ENCODE measurements around the gene DUSP12. TPM values are rescaled to one million over a fixed set of nuclear protein-coding genes. Genes with fewer than 3 reads are reported as not detected.

Gene DUSP12
- total RNA-seq, 1 donor from 2014 or later, result 26.2 TPM

DNA sequence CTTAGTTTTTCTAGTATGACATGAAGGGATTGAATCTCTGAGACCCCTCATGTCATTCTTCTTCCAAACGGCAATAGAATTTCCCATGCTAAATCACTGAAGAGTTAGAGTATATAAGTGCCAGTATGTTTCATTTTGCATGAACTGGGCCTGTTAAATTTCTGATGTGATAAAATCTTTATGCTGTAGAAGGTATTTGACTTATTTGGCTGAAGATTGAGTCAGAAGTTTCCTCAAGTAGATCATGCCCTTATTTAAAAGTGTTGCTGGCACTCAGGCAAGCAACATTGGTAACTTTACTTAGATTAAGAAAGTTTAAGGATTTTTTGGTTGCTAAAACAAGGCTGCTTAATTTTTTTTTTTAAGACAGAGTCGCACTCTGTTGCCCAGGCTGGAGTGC is 29.8 kb downstream of the DUSP12 start:
- TF ChIP-seq, protein P1, sequence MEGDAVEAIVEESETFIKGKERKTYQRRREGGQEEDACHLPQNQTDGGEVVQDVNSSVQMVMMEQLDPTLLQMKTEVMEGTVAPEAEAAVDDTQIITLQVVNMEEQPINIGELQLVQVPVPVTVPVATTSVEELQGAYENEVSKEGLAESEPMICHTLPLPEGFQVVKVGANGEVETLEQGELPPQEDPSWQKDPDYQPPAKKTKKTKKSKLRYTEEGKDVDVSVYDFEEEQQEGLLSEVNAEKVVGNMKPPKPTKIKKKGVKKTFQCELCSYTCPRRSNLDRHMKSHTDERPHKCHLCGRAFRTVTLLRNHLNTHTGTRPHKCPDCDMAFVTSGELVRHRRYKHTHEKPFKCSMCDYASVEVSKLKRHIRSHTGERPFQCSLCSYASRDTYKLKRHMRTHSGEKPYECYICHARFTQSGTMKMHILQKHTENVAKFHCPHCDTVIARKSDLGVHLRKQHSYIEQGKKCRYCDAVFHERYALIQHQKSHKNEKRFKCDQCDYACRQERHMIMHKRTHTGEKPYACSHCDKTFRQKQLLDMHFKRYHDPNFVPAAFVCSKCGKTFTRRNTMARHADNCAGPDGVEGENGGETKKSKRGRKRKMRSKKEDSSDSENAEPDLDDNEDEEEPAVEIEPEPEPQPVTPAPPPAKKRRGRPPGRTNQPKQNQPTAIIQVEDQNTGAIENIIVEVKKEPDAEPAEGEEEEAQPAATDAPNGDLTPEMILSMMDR (conservative IDR thresholded peaks at IDR 0.05; ENCODE audit: low read depth, low read length), result no peak
- no peak overlapping the region for H3K4me3 ChIP-seq (ENCODE audit: low read depth, low read length)
- DNase-seq (ENCODE audit: low read depth), result no peak

DNA sequence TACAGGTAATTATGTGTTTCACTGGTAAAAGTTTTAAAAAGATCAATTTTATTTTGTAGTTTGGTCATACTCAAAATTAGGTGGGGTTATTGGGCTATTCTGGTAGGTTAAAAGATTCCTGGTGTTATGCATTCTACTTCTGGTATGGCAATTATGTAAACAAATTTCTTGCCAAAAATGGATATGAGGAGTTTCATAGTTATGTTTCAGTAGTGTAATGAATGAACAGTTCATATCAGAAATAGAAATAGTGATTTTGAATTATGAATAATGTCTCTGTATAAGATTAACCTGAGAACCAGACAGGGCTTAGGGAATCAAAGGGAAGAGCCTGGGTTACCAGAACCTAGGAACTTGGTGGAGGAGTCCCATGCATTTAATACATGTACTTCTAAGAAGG is 32.4 kb downstream of the DUSP12 start:
- no peak for DNase-seq (ENCODE audit: low read depth)
- TF ChIP-seq, protein P1 (conservative IDR thresholded peaks at IDR 0.05; ENCODE audit: low read depth, low read length), result no peak
- H3K4me3 ChIP-seq (ENCODE audit: low read depth, low read length), result no peak overlapping the region

DNA sequence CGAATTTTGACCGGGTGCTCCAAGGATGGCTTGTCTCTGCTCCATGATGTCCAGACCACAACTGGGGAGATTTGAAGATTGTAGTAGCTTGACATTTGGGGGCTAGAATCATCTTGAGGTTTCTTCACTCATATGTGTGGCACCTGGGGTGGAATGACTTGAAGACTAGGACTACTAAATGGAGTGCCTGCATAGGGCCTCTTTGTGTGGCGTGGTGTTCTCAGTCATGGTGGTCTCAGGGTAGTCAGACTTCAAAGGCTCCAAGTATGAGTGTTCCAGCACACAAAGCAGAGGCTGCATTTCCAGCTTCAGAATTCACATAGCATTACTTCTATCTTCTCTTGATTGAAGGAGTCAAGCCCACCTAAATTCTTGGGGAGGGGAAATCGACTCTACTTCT is 33.3 kb downstream of the DUSP12 start:
- TF ChIP-seq, protein P1 (conservative IDR thresholded peaks at IDR 0.05; ENCODE audit: low read depth, low read length), result no peak
- no peak for DNase-seq (ENCODE audit: low read depth)
- no peak overlapping the region for H3K4me3 ChIP-seq (ENCODE audit: low read depth, low read length)

DNA sequence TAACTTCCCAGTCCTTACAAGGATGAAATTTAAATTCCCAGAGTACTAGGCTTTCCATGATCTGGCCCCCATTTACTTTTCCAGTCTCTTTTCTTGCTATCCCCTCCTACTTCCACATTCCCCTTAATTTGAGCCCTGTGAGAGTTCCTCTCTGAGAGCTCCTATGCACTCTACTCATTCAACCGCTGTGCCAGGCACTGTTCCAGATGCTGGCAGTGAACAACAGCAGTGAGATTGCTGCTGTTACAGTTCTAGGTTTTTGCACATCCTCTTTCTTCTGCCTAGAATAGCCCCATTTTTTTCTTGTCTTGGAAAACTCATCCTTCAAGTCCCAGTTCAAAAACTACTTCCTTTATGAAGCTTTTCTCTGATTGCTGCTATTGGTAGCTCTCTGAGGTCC is 35.4 kb downstream of the DUSP12 start:
- no peak overlapping the region for H3K4me3 ChIP-seq (ENCODE audit: low read depth, low read length)
- TF ChIP-seq, protein P1 (conservative IDR thresholded peaks at IDR 0.05; ENCODE audit: low read depth, low read length), result no peak

DNA sequence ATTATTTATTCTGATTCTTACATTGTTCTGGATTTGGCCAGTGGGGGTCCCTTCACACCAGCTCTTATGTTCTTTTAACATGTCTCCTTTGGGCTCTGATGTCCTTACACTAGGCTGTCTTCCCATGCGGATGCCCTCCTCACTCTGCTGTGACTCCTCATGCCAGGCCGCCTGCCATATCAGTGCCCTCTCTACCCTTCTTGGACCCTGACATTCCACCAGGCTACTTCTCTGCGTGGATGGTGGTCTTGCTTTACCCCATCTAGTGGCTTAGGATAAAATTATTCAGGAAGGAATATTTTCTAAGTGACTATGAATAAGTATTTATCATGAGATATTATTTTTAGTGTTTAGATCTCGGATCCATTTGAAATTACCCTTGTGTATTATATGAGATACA is 37.8 kb downstream of the DUSP12 start:
- TF ChIP-seq, protein P1 (conservative IDR thresholded peaks at IDR 0.05; ENCODE audit: low read depth, low read length), result peak; percentile 24
- no peak for DNase-seq (ENCODE audit: low read depth)
- no peak overlapping the region for H3K4me3 ChIP-seq (ENCODE audit: low read depth, low read length)

More for the DNA sequence above, 35.4 kb downstream of the DUSP12 start:
- no peak for DNase-seq (ENCODE audit: low read depth)

DNA sequence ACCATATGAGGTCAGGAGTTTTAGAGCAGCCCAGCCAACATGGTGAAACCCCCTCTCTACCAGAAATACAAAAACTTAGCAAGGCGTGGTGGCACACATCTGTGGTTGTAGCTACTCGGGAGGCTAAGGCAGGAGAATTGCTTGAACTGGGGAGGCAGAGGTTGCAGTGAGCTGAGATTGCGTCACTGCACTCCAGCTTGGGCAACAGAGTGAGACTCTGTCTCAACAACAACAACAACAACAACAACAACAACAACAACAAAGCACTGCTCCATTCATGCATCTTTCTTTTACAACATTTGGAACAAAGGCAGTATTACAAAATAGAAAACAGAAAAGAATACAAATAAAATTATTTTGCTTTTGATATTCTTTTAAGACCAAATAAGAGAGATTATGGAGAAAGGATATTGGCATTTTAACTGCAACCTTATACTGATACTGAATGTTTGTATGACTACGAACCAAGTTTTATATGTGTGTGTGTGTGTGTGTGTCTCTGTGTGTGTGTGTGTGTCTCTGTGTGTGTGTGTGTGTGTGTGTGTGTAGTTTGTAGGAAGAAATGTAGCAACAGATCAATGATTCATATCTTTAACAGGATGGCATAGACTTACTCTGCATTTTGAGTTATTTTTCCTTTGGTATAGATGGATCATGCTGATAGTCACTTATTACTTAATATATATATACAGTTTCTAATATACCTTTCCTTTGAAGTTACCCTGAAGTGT is 41.2 kb downstream of the DUSP12 start:
- no peak overlapping the region for H3K4me3 ChIP-seq (ENCODE audit: low read depth, low read length)
- DNase-seq (ENCODE audit: low read depth), result no peak
- TF ChIP-seq, protein P1 (conservative IDR thresholded peaks at IDR 0.05; ENCODE audit: low read depth, low read length), result no peak
